Measurements from ENCODE around the gene TSGA10.
"Not testable (repeated sequence)": the region's sequence is repeated elsewhere in the genome, so short reads cannot be mapped to it uniquely, and the experiment has no call there.

TSGA10 gene

DNA sequence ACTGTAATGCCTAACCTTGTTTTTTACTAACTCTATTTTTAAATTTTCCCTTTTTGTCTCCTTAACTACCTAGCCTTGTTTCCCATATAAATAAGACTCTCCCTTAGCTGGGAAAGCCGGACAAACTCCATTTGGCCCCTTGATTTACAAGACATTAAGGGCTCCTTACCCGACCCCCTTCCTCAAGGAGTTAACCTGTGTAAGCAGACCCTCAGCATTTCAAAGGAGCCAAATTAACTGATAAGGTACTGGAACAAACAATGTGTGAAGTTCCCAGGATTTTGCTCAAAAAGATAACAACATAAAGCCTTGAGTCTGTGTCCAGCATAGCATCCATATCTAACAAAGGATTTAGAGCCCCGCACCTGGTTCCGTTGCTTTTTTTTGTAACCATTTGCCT is 72.9 kb downstream of the TSGA10 start:
- in situ Hi-C loops (cut with MboI; ENCODE audit: low sequenced_read_pairs) = no loop called here

DNA sequence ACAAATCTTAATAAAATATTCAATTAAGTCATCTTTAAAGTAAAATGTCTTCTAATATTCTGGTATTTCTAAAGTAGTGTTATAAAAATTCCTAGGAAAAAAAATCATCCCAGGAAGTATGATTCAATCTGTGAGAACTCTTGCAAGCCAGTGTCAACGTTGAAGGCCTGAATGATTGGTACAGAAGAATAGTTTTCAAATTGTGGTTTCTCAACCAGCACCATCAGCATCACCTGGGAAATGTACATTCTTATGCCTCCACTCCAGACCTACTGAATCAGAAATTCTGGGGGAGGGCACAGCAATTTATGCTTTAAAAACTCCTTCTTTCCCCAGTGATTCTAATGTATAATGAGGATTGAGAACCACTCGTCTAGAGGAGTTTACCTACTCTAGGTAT is 75.5 kb downstream of the TSGA10 start:
- in situ Hi-C loops (cut with MboI; ENCODE audit: low sequenced_read_pairs) = no loop called here

DNA sequence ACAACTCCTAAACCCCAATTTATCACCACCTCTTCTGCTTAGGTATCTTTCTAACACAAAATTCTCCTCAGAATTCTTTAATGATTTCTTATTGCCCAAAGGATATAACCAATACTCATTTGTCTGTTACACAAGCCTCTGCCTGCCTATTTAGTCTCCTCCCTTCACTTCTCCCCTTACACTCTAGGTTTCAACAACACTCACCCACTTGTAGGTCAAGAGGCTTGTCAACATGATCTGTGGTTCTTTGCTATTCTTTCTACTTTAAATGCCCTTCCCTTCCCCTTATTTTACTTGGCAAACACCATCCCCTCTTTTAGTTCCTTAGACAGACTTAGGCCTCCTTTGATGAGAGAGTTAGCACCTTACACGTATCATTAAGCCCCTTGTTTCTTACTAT is 82.2 kb downstream of the TSGA10 start:
- in situ Hi-C loops (cut with MboI; ENCODE audit: low sequenced_read_pairs) = no loop called here

DNA sequence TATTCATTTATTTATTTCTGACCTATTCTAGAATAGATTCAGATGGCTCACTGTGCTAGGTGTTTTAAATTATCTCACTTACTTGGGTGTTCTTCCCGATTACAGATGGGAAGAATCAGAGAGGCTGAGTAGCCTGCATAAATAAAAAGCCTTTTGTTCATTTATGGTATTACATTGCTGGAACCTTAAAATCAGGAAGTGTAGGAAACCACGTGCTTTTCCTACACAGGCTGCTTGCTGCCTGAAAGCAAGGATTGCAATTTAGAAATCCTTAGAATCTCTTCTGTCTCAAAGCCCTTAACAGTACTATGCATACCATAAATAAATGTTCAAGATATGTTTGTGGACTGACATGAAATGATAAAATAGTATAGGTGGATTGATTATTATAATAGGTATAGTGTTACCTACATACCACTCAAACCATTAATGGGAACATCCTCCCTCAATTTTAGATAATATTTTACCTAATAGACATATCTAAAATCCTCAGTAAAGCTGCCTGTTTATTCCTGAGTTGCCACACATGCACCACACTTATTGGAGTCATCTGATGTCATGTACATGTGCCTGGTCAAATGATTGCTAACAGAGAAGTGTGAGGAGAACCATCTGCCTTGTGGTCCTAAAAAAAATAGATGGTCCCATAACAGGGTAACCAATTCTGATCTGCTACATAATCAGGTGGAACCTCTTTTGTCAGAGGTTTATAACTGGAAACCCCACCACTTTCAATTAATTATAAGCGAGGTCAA is 86.7 kb downstream of the TSGA10 start:
- in situ Hi-C loops (cut with MboI; ENCODE audit: low sequenced_read_pairs) = loop anchor here (10.0 kb wide), 1 partner anchor 413 kb away; no protein-coding TSS in a partner anchor

DNA sequence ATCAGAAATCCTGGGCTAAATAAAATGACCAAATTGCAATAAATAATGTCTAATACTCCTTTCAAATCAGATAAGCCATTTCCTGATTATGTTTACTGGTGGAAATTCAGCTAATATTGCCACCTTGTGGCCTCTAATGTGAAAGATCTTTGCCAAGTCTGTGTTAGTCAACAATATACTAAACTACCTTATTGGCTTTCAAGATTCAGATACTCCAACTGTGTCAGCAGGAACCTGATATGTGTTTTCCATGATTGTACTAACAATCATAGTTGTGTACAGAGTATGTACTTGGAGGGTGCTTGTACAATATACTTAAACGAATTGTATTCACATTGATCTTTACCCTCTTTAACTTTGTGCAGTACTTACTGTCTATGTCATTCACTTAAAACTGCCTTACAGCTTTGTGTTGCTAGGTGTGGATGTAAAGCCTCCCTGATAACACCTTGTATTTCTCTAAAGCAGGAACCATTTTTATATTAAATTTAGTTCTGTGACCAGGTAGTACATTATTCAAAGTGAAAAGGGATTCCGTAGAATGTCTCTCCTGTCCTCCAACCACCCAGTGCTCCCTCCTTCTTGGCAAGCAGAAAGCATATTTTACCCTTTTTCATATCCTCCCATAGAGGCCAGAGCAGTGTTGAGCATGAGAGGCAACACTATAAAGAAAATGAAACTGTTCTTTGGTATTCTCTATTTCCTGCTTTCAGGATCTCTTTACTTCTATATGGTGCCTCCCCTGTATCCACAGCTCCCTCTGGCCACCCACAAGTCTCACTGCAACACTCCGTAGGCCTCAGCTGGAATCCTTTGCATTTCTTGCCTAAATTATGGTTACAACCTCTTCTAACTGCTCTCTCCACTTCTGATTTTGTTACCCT is 88.4 kb downstream of the TSGA10 start:
- in situ Hi-C loops (cut with MboI; ENCODE audit: low sequenced_read_pairs) = loop anchor here (10.0 kb wide), 1 partner anchor 412 kb away; no protein-coding TSS in a partner anchor

DNA sequence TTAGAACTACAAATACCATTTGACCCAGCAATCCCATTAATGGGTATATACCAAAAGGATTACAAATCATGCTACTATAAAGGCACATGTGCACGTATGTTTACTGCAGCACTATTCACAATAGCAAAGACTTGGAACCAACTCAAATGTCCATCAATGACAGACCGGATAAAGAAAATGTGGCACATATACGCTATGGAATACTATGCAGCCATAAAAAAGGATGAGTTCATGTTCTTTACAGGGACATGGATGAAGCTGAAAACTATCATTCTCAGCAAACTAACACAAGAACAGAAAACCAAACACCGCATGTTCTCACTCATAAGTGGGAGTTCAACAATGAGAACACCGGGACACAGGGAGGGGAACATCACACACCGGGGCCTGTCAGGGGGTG is 105.6 kb downstream of the TSGA10 start:
- in situ Hi-C loops (cut with MboI; ENCODE audit: low sequenced_read_pairs) = not testable (repeated sequence)

DNA sequence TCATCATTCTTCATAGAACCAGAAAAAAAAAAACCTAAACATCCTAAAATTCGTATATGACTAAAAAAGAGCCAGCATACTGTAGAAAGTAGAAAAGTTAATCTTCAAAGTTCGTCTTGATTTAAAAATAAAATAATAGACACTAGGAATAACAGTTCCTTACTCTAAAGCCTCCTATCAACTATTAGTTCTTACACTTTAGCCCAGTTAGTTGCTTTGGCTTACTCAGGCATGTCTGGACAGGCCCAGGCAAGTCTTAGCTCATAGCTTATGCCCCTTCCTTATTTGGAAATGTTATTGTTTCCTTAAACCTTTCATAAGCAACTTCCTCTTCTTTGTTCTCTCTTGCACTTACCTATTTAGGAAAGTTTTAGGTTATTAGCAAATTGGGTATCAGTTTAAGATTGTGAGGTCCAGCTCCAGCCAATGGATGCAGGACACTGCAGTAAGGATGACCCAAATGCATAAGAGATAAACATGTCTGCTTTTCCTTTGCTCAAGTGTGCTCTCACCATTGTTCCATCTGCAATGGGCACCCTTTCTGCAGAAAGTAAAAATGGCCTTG is 113.9 kb downstream of the TSGA10 start:
- in situ Hi-C loops (cut with MboI; ENCODE audit: low sequenced_read_pairs) = not testable (repeated sequence)

DNA sequence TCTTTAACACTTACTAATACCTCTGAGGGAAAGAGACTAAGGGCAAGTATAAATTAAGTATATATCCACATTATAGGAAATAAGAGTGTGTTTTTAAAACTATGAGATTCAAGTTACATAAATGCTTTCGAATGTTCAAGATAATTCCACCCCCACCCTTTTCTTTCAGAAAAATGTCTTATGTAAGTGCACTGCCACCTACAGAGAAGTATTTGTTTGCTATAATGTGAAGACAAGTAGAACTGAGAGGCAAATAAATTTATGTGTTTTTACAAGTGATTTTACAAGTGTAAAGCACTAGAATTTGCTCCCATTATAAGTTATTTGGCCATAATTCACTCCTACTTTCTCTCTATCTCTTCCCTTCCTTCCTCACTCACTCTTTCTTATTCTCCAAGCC is 118.8 kb downstream of the TSGA10 start:
- in situ Hi-C loops (cut with MboI; ENCODE audit: low sequenced_read_pairs) = no loop called here

DNA sequence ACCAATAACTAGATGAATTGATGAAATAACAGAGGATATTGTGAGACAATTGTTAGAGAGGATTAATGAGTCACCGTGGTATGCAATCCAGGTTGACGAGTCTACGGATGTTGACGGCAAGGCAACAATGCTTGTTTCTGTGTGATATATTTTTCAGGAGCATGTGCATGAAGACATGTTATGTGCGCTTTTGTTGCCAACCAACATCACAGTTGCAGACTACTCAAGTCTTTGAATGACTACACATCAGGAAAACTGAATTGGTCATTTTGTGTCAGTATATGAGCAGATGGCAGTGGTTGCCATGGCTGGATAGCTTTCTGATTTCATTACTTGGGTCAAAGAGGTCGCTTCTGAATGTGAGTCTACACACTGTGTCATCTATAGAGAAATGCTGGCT is 122.0 kb downstream of the TSGA10 start:
- in situ Hi-C loops (cut with MboI; ENCODE audit: low sequenced_read_pairs) = no loop called here

DNA sequence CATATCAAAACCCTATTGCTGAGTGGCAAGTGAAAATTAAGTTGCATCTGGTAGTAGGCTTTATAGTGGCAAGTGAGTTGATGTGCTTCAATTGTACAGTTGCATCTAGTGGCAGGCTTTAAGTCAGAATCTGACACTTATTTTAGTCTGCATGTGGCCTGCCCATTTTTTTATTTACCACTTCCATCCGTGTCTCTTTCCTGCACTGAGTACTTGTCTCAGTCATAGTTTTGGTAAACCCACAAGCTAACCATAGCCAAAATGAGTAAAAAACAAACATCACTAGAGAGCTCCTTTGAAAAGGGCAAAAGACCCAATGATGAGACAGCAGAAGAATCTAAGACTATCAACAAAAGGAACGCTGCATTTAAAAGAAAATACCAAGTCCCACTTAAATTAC is 122.7 kb downstream of the TSGA10 start:
- in situ Hi-C loops (cut with MboI; ENCODE audit: low sequenced_read_pairs) = no loop called here

DNA sequence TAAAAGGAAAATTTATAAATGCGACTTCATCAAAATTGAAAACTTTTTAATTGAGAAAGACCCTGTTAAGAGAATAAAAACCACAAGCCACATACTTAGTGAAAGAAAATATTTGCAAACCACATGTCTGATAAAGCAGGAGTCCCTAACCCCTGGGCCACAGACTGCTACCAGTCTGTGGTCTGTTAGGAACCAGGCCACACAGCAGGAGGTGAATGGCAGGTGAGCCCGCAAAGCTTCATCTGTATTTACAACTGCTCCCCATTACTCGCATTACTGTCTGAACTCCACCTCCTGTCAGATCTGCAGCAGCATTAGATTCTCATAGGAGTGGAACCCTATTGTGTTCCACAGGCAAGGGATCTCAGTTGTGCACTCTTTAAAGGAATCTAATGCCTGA is 123.3 kb downstream of the TSGA10 start:
- in situ Hi-C loops (cut with MboI; ENCODE audit: low sequenced_read_pairs) = no loop called here

DNA sequence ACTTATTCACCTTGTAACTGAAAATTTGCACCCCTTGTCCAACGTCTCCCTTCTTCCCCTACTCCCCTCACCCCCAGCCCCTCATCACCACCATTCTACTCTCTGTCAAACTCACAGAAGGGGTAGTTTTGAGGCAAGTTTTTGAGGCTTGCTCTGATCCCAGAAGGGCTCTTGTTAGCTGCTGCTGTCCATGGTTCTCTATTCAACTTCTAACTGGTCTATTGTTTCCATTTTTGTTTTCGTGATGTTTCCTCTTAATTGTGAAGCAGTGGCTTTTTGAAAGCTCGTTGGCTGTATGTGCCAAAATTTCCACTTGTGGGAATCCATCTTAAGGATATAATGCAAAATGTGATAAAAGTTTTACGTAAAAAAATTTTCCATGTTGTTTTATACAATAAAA is 126.2 kb downstream of the TSGA10 start:
- in situ Hi-C loops (cut with MboI; ENCODE audit: low sequenced_read_pairs) = no loop called here

DNA sequence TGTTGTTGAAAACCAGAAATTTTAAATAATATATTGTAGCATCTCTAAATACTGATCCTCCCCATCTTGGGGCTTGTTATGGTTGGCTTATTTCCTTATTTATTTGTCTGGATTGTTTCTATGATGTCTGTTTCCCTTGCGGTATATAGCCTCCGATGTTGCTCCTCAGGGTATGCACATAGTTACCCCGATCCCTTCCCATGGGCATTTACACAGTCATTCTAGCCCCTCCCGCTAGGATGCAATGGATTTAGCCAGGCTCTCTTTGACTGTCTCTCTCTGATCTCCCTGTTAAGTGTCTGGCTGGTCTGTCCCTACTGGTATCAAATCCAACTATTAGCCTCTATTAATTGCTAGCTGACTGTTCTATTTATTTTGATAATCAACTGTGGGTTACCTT is 126.9 kb downstream of the TSGA10 start:
- in situ Hi-C loops (cut with MboI; ENCODE audit: low sequenced_read_pairs) = no loop called here

DNA sequence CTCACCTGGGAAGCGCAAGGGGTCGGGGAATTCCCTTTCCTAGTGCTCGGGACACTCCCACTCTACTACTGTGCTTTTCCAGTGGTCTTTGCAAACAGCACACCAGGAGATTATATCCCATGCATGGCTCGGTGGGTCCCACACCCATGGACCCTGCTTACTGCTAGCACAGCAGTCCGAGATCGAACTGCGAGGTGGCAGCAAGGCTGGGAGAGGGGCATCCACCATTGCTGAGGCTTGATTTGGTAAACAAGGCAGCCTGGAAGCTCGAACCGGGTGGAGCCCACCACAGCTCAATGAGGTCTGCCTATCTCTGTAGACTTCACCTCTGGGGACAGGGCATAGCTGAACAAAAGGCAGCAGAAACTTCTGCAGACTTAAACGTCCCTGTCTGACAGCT is 154.0 kb downstream of the TSGA10 start:
- in situ Hi-C loops (cut with MboI; ENCODE audit: low sequenced_read_pairs) = no loop called here

DNA sequence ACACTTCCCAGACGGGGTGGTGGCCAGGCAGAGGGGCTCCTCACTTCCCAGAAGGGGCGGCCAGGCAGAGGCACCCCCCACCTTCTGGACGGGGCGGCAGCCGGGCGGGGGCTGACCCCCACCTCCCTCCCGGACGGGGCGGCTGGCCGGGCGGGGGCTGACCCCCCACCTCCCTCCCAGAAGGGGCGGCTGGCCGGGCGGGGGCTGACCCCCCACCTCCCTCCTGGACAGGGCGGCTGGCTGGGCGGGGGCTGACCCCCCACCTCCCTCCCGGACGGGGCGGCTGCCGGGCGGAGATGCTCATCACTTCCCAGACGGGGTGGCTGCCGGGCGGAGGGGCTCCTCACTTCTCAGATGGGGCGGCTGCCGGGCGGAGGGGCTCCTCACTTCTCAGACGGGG is 166.0 kb downstream of the TSGA10 start:
- in situ Hi-C loops (cut with MboI; ENCODE audit: low sequenced_read_pairs) = not testable (repeated sequence)

DNA sequence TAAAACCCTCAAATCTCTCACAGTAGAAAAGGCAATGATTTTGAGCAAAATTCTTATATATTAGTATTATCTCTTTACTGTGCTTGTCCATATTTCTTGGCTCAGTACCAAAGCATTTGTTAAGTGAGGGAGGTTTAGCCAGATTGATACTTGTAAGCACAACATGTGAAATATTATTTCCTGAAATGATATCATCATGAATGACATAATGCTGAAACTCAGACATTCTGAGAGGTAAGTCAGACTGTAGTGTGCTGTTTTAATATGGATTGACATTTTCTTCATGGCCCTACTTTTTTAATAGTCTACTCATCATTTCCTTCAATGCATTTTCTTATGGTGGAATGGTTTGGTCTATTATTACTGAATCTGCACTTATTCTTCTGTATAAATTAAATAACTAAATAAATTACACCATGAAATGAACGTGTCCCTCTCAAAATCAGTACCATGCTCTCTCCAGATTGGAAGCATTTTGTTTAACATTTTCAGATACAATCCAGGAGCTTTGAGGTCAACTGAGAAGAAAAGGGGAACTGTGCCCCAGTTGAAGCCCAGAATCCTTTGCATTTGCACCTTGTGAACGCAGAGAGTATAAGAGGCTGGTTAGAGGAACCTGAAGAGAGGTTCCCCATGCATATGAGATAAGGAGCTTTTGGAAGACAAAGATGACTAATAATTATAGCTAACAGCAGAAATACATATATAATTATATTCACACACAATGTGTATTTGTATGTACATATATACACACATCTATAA is 168.7 kb downstream of the TSGA10 start:
- in situ Hi-C loops (cut with MboI; ENCODE audit: low sequenced_read_pairs) = no loop called here

DNA sequence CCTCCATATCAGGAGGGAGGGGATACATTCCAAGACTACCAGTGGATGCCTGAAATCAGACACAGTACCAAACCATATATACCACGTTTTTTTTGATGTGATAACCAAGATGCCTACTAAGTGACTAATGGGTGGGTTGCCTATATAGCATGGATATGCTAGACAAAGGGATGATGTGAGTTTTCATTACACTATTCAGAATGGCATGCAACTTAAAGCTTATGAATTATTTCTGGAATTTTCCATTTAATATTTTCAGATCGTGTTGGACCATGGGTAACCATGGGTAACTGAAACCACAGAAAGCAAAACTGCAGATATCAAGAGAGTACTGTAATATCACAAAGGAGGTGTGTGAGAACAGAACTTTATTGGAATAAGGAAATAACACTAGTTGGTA is 179.1 kb downstream of the TSGA10 start:
- in situ Hi-C loops (cut with MboI; ENCODE audit: low sequenced_read_pairs) = no loop called here

DNA sequence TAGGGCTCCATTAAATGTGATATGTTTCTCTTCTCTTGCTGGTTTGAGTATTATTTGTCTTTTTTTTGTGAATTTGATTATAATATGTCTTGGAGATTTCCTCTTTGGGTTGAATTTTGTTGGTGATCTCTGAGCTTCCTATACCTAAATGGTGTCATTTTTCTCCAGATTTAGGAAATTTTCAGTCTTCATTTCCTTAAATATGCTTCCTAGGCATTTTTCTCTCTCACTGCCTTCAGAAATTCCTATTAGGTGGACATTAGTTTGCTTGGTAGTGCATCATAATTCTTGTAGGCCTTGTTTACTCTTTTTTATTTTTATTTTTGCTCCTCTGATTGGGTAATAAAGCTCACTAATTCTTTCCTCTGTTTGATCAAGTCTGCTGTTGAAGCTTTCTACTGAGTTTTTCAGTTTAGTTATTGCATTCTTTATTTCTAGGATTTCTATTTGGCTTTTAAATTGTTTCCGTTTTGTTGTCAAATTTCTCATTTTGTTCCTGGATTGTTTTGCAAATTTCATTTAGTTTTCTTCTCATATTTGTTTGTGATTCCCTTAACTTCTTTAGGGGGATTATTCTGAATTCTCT is 182.1 kb downstream of the TSGA10 start:
- in situ Hi-C loops (cut with MboI; ENCODE audit: low sequenced_read_pairs) = no loop called here

DNA sequence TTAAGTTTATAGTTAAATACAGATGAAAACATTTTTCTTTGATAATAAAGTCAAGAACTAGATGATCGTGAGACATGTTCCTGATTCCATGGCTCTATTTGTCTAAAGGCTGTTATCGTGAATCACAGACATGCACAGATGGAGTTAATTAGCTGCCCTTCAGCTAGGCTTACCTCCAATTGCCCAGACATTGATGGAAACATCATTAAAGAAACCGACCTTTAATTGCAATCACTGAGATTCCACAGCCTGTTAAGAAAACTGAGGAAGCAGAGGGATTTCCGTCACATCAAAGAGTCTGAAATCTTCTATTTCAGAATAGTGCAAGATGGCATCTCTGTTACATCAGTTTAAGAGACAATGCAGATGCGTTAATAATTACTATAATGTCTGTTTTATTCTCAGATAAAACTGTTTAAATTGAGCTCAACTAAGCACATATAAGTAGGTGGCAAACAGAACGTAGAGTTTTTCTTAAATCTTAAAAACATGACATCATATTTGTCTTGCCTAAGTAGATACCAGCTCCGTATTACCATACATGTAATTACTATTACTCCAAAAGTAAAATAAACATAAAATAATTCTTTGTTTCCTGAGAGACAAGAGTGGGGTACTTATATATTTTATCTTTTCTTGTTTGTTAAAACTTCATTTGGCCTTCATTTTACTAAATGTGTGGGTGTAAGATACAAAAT is 194.8 kb downstream of the TSGA10 start:
- in situ Hi-C loops (cut with MboI; ENCODE audit: low sequenced_read_pairs) = no loop called here

DNA sequence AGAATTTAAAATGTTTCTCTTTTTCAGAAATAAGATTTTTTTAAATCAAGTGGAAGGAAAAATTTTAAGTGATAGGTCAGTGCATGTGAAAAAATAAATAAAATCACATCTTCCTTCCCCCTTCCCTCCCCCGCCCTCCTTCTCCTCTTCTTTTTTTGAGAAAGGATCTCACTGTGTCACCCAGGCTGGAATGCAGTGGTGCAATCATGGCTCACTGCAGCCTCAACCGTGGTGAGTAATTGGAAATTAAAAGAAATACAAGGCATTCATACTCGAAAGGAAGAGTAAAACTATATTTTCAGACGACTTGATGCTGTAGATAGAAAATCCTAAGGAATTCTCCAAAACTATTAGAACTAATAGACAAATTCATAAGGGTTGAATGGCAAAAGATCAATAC is 201.8 kb downstream of the TSGA10 start:
- in situ Hi-C loops (cut with MboI; ENCODE audit: low sequenced_read_pairs) = no loop called here
